ENCODE results near the gene CCL25. TPM values are rescaled to one million over a fixed set of nuclear protein-coding genes. Genes with fewer than 3 reads are reported as not detected.

CCL25 gene
- total RNA-seq, 4 donors from 2014 or later: not detected

- ATAC-seq (ENCODE audit: low FRiP score) (no peak), DNase-seq (ENCODE audit: low spot score) (no peak)
- no peak for TF ChIP-seq CTCF (IDR thresholded peaks at IDR 0.05)
Measured at GRCh38 chr19:8105471-8105870, 52.9 kb downstream of the CCL25 start.

GRCh38 chr19:8107301-8107903, 54.8 kb downstream of the CCL25 start:
- no peak for TF ChIP-seq CTCF (IDR thresholded peaks at IDR 0.05)
- ATAC-seq (ENCODE audit: low FRiP score): no peak

GRCh38 chr19:8108560-8109445, 56.2 kb downstream of the CCL25 start:
- DNase-seq (ENCODE audit: low spot score) (no peak), ATAC-seq (ENCODE audit: low FRiP score) (no peak)
- TF ChIP-seq CTCF (IDR thresholded peaks at IDR 0.05): no peak

More at GRCh38 chr19:8107301-8107903, 54.8 kb downstream of the CCL25 start:
- DNase-seq (ENCODE audit: low spot score): no peak

GRCh38 chr19:8109455-8109854, 56.9 kb downstream of the CCL25 start:
- DNase-seq (ENCODE audit: low spot score): no peak
- no peak for ATAC-seq (ENCODE audit: low FRiP score)
- no peak for TF ChIP-seq CTCF (IDR thresholded peaks at IDR 0.05)

GRCh38 chr19:8109890-8110662, 57.5 kb downstream of the CCL25 start:
- DNase-seq (ENCODE audit: low spot score) (no peak), ATAC-seq (ENCODE audit: low FRiP score) (no peak)
- TF ChIP-seq CTCF (IDR thresholded peaks at IDR 0.05): no peak

- DNase-seq (ENCODE audit: low spot score) (no peak), ATAC-seq (ENCODE audit: low FRiP score) (no peak)
- no peak for TF ChIP-seq CTCF (IDR thresholded peaks at IDR 0.05)
Measured at GRCh38 chr19:8110931-8111330, 58.4 kb downstream of the CCL25 start.
